Spleen (tissue), 11 donors: ENCODE results near the gene PBRM1. TPM values are rescaled to one million over a fixed set of nuclear protein-coding genes. Genes with fewer than 3 reads are reported as not detected.
A peak's percentile ranks its signal among the peaks of the same experiment; 100 is the strongest.

Source experiments
- DNase-seq: peaks from one replicate; pipeline ENCODE4 v3.0.0-alpha.2; 2020
- H3K27ac ChIP-seq, 8 donors: fragments of 200-600 bp; sonication (generic) in 7 of 8; 1 replicate in 4 of 8; 2 replicates in 4 of 8; pipeline versions ENCODE4 v1.5.0 to v1.8.0; 2016 to 2021; ENCODE audit warnings: inconsistent platforms in 4 of 8, mild to moderate bottlenecking in 4 of 8, moderate library complexity in 1 of 8
- H3K27me3 ChIP-seq, 7 donors: fragments of 200-600 bp; sonication (generic) in 6 of 7; replicated peaks in 1 of 7; 1 replicate in 4 of 7; 2 replicates in 3 of 7; pipeline versions ENCODE4 v1.5.0 to v1.8.0; 2016 to 2021; ENCODE audit warnings: inconsistent platforms in 3 of 7, mild to moderate bottlenecking in 1 of 7
- H3K36me3 ChIP-seq, 6 donors: fragments of 200-600 bp; sonication (generic) in 5 of 6; 1 replicate in 4 of 6; 2 replicates in 2 of 6; pipeline versions ENCODE4 v1.5.0 to v1.8.0; 2016 to 2021; ENCODE audit warnings: inconsistent platforms in 2 of 6
- H3K4me1 ChIP-seq, 6 donors: fragments of 200-600 bp; sonication (generic) in 5 of 6; 1 replicate in 3 of 6; 2 replicates in 3 of 6; pipeline versions ENCODE4 v1.5.0 to v1.8.0; 2016 to 2021; ENCODE audit warnings: inconsistent platforms in 3 of 6
- H3K4me3 ChIP-seq, 8 donors: fragments of 200-600 bp; sonication (generic) in 7 of 8; 1 replicate in 4 of 8; 2 replicates in 4 of 8; pipeline versions ENCODE4 v1.5.0 to v1.8.0; 2016 to 2021; ENCODE audit warnings: inconsistent platforms in 4 of 8, mild to moderate bottlenecking in 4 of 8, moderate library complexity in 2 of 8
- H3K9me3 ChIP-seq, 8 donors: fragments of 200-600 bp; sonication (generic) in 7 of 8; 1 replicate in 4 of 8; 2 replicates in 4 of 8; pipeline versions ENCODE4 v1.5.0 to v1.8.0; 2016 to 2021; ENCODE audit warnings: inconsistent platforms in 4 of 8
- POLR2A ChIP-seq, 3 donors: fragments of 450-650 bp; IDR thresholded peaks; one replicate each; pipeline ENCODE4 v1.5.1; 2017; ENCODE audit warnings: antibody characterized with exemption in 3 of 3, mild to moderate bottlenecking in 1 of 3
- POLR2AphosphoS5 ChIP-seq, 3 donors: sonication (generic); formaldehyde crosslinking; IDR thresholded peaks; one replicate each; pipeline ENCODE4 v1.5.1; 2017; ENCODE audit warnings: antibody characterized with exemption in 3 of 3
- WGBS, 5 donors: extraction: QIAGEN DNeasy Blood & Tissue Kit in 3 of 5; methylation state at CpG; one replicate each; pipeline versions ENCODE4 v1.1.5 to v1.1.7; 2013 to 2018; 5-methylcytosine and 5-hydroxymethylcytosine counted together
- intact Hi-C: fragments of 100-400 bp; cut with DNase I; formaldehyde crosslinking; loops from one replicate; pipeline ENCODE4 v1.15.0; 2023; ENCODE audit warnings: low total_unique reads
- polyA plus RNA-seq, 3 donors: library from polyadenylated mRNA; stranded (reverse); fragments of 200-250 nt; gene quantifications; one replicate each; pipeline ENCODE4 v1.2.1, GENCODE V29; 2013
- total RNA-seq, 7 donors: library from RNA; depleted of rRNA in 3 of 7; stranded (reverse); fragments of >200 nt in 3 of 7; fragmentation: NEBNext Ultra II Directional in 4 of 7; extraction: Animal tissue kit (Norgen Biotek cat#: 25700) in 4 of 7; gene quantifications; one replicate each; pipeline versions ENCODE4 v1.1.0 to v1.2.1, GENCODE V29; 2016 to 2021
- TF ChIP-seq, protein P1 (sequence below), 11 experiments: fragments of 200-600 bp in 7 of 11; fragments of 450-650 bp in 4 of 11; sonication (generic) in 4 of 11; IDR thresholded peaks in 8 of 11; conservative IDR thresholded peaks in 3 of 11; 1 replicate in 7 of 11; 2 replicates in 4 of 11; pipeline versions ENCODE4 v1.4.0 to v1.8.0; 2016 to 2021; ENCODE audit warnings: antibody characterized with exemption in 11 of 11, inconsistent platforms in 4 of 11, mild to moderate bottlenecking in 1 of 11
- donor health status: healthy with polysubstance abuse.
- donor health status: DM: no; HTN: no; CAD: no; lungs with moderate emphysema.
- donor health status: DM: no; HTN: no; CAD: no.
- donor health status: Bipolar disorder and iron deficiency.
- donor health status: healthy.
- donor health status: DM: no; HTN: no; CAD: no.
- donor health status: DM: yes; HTN: yes; CAD: no.

PBRM1 gene
- total and polyA plus RNA-seq, 10 donors: 5.7 to 125 (median 69.5) TPM

DNA sequence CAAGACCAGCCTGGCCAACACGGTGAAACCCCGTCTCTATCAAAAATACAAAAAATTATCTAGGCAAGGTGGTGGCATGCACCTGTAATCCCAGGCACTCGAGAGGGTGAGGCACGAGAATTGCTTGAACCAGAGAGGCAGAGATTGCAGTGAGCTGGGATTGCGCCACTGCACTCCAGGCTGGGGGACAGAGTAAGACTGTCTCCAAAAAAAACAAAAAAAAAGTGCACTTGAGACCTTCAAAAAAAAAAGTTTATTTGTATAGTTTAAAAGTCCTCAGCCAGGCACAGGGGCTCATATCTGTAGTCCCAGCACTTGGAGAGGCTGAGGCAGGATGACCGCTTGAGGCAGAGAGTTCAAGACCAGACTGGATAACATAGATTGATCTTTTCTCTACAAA is 2.1 kb downstream of the PBRM1 start:
- Histone ChIP-seq H3K27ac (peak overlapping the region in 6 of 8 donors; percentile 13 to 99 (median 52)), H3K36me3 (peaks cover under 1 to 58% (median 21%) of the 10 kb centered on the region in 6 donors), H3K4me3 (no peak overlapping the region), H3K4me1 (peaks cover 30 to 94% (median 76%) of the 10 kb centered on the region in 6 donors), H3K9me3 (no peaks in the 10 kb centered on the region), H3K27me3 (no peaks in the 10 kb centered on the region)
- DNase-seq: no peak
- WGBS, 5 donors: 71 to 91% (median 87%) methylated on average over 6 of the region's 6 CpGs
- intact Hi-C loops: no loop called here
- no peak for TF ChIP-seq POLR2A (IDR thresholded peaks at IDR 0.05)
- no peak for TF ChIP-seq POLR2AphosphoS5 (IDR thresholded peaks at IDR 0.05)
- TF ChIP-seq, protein P1, sequence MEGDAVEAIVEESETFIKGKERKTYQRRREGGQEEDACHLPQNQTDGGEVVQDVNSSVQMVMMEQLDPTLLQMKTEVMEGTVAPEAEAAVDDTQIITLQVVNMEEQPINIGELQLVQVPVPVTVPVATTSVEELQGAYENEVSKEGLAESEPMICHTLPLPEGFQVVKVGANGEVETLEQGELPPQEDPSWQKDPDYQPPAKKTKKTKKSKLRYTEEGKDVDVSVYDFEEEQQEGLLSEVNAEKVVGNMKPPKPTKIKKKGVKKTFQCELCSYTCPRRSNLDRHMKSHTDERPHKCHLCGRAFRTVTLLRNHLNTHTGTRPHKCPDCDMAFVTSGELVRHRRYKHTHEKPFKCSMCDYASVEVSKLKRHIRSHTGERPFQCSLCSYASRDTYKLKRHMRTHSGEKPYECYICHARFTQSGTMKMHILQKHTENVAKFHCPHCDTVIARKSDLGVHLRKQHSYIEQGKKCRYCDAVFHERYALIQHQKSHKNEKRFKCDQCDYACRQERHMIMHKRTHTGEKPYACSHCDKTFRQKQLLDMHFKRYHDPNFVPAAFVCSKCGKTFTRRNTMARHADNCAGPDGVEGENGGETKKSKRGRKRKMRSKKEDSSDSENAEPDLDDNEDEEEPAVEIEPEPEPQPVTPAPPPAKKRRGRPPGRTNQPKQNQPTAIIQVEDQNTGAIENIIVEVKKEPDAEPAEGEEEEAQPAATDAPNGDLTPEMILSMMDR (IDR thresholded peaks at IDR 0.05 in 8 of 11, conservative IDR thresholded peaks at IDR 0.05 in 3 of 11): no peak

DNA sequence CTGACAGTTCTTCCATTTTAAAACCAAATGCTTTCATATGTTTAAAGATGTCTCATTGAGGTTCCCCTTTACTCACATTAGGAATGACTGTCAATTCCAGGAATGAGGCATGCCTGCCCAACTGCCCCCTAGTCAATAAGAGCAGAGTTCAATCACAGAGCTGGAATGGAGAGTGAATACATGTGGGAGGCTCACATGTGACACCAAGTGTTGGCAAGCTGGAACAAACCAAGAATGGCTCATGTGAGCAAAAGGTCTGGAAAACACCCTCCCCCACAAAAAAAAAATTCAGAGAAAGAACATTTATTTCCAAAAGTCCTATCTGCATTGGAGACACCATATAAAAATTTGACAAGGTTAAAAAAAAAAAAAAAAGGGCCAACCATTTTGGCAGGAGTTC is 3.7 kb downstream of the PBRM1 start:
- no peak for DNase-seq
- Histone ChIP-seq H3K27ac (peak overlapping the region; percentile 0 to 76 (median 64)), H3K4me3 (peak overlapping the region in 1 of 8 donors; percentile 1), H3K4me1 (peaks cover 28 to 82% (median 67%) of the 10 kb centered on the region in 6 donors), H3K36me3 (peaks cover 4 to 58% (median 22%) of the 10 kb centered on the region in 6 donors), H3K27me3 (no peaks in the 10 kb centered on the region), H3K9me3 (no peaks in the 10 kb centered on the region)
- intact Hi-C loops: no loop called here
- TF ChIP-seq POLR2AphosphoS5 (IDR thresholded peaks at IDR 0.05): peak in 1 of 3 donors; percentile 48
- TF ChIP-seq, protein P1 (IDR thresholded peaks at IDR 0.05 in 8 of 11, conservative IDR thresholded peaks at IDR 0.05 in 3 of 11): no peak

DNA sequence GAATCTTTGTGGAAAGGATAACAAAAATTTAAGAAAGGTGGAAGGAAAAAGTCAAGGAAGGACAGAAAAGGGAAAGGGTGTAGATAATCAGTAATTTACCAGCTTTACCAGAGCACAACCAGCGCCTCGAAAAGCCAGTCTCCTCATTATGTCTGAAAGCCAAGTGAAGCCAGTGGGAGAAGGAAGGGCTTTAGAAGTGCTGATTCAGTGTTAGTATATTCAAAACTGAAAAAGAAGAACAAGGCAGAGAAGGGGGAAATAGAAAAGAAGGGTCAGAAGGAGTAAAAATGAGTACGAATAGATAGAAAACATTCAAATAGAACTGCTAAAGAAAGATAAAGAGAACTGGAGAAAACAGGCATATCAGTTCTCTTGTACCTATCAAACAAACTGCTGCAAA is 4.1 kb downstream of the PBRM1 start:
- peak overlapping the region in 1 of 8 donors; percentile 1 for H3K4me3 ChIP-seq
- H3K27ac ChIP-seq: peak overlapping the region in 7 of 8 donors; percentile 0 to 76 (median 64)
- peaks cover 4 to 59% (median 26%) of the 10 kb centered on the region in 6 donors for H3K36me3 ChIP-seq
- H3K9me3 ChIP-seq: no peaks in the 10 kb centered on the region
- no peaks in the 10 kb centered on the region for H3K27me3 ChIP-seq
- WGBS, 5 donors: 33 to 63% (median 44%) methylated on average over 3 of the region's 3 CpGs
- H3K4me1 ChIP-seq: peaks cover 24 to 78% (median 63%) of the 10 kb centered on the region in 6 donors
- TF ChIP-seq, protein P1 (IDR thresholded peaks at IDR 0.05 in 8 of 11, conservative IDR thresholded peaks at IDR 0.05 in 3 of 11): no peak
- TF ChIP-seq POLR2AphosphoS5 (IDR thresholded peaks at IDR 0.05): no peak
- DNase-seq: no peak
- intact Hi-C loops: no loop called here

DNA sequence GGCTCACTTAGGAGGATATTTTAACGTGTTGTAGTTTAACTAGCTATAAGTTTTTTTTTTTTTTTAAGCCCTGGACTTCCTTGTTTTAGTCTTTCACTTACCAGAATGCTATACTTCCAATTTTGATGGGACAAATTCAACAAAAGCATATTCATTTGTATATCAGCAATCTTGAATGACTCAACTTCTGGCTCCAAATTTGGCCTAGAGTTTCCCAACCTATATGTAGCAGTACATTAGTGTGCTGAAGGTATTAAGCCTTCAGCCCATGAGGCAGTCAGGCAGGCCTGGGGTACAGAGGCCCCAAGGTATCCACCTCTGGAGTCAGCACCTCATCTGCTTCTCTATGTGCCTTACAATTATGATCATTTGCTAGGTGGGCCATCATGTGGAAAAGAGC is 5.9 kb downstream of the PBRM1 start:
- intact Hi-C loops: no loop called here
- 53 to 76% (median 63%) methylated on average over 1 of the region's 1 CpG for WGBS, 5 donors
- H3K27me3 ChIP-seq: no peaks in the 10 kb centered on the region
- H3K36me3 ChIP-seq: peaks cover 4 to 75% (median 37%) of the 10 kb centered on the region in 6 donors
- H3K27ac ChIP-seq: peak overlapping the region in 2 of 8 donors; percentile 6 to 76
- H3K4me1 ChIP-seq: peaks cover 19 to 66% (median 52%) of the 10 kb centered on the region in 6 donors
- no peaks in the 10 kb centered on the region for H3K9me3 ChIP-seq
- DNase-seq: no peak
- no peak for TF ChIP-seq POLR2A (IDR thresholded peaks at IDR 0.05)
- TF ChIP-seq, protein P1 (IDR thresholded peaks at IDR 0.05 in 8 of 11, conservative IDR thresholded peaks at IDR 0.05 in 3 of 11): no peak
- H3K4me3 ChIP-seq: no peak overlapping the region
